H9 (cell line): Measurements from ENCODE around the gene CCNY. TPM values are rescaled to one million over a fixed set of nuclear protein-coding genes. Genes with fewer than 3 reads are reported as not detected.

Experiments used
- DNase-seq: peaks from one replicate; pipeline ENCODE4 v3.0.0-alpha.2; 2017
- H2AFZ ChIP-seq: one replicate; pipeline ENCODE4 v1.6.1; 2013; ENCODE audit warnings: mild to moderate bottlenecking, low read length, control low read depth, moderate library complexity
- H2AK5ac ChIP-seq: 2 replicates; pipeline ENCODE4 v1.6.1; 2013; ENCODE audit warnings: low read length, control low read depth, mixed read lengths; ENCODE audit not compliant: insufficient read length
- H2BK120ac ChIP-seq: one replicate; pipeline ENCODE4 v1.6.1; 2013; ENCODE audit warnings: low read depth, mild to moderate bottlenecking, low read length, control low read depth, inconsistent platforms; ENCODE audit not compliant: poor library complexity, severe bottlenecking
- H2BK12ac ChIP-seq: 2 replicates; pipeline ENCODE4 v1.6.1; 2013; ENCODE audit warnings: low read length, control low read depth, mixed read lengths, low read depth; ENCODE audit not compliant: insufficient read length
- H2BK15ac ChIP-seq: 2 replicates; pipeline ENCODE4 v1.6.1; 2013; ENCODE audit warnings: low read depth, low read length, control low read depth
- H2BK20ac ChIP-seq: one replicate; pipeline ENCODE4 v1.6.1; 2013; ENCODE audit warnings: low read depth, mild to moderate bottlenecking, low read length, control low read depth, inconsistent platforms; ENCODE audit not compliant: poor library complexity, severe bottlenecking
- H2BK5ac ChIP-seq: 2 replicates; pipeline ENCODE4 v1.6.1; 2013; ENCODE audit warnings: low read length, control low read depth, mixed read lengths; ENCODE audit not compliant: insufficient read length
- H3K14ac ChIP-seq: 2 replicates; pipeline ENCODE4 v1.6.1; 2013; ENCODE audit warnings: low read length, control low read depth; ENCODE audit not compliant: insufficient read depth
- H3K18ac ChIP-seq: 2 replicates; pipeline ENCODE4 v1.6.1; 2013; ENCODE audit warnings: low read depth, mild to moderate bottlenecking, mixed read lengths, low read length, control low read depth; ENCODE audit not compliant: insufficient read length
- H3K23ac ChIP-seq: 2 replicates; pipeline ENCODE4 v1.6.1; 2013; ENCODE audit warnings: low read length, control low read depth, mixed read lengths, low read depth; ENCODE audit not compliant: insufficient read length
- H3K23me2 ChIP-seq: 2 replicates; pipeline ENCODE4 v1.6.1; 2013; ENCODE audit warnings: low read depth, mild to moderate bottlenecking, mixed read lengths, low read length, control low read depth; ENCODE audit not compliant: insufficient read length, poor library complexity, severe bottlenecking
- H3K27ac ChIP-seq: 2 replicates; pipeline ENCODE4 v1.5.1; 2013; ENCODE audit warnings: low read length, control low read depth, mixed read lengths, low read depth; ENCODE audit not compliant: insufficient read length
- H3K27me3 ChIP-seq: 2 replicates; pipeline ENCODE4 v1.6.1; 2013; ENCODE audit warnings: low read length, control low read depth, inconsistent platforms; ENCODE audit not compliant: insufficient read depth
- H3K4ac ChIP-seq: 2 replicates; pipeline ENCODE4 v1.6.1; 2013; ENCODE audit warnings: low read depth, mild to moderate bottlenecking, control low read depth, inconsistent platforms, low read length, moderate library complexity
- H3K4me1 ChIP-seq: 2 replicates; pipeline ENCODE4 v1.6.1; 2013; ENCODE audit warnings: low read length, control low read depth, inconsistent platforms; ENCODE audit not compliant: insufficient read depth
- H3K4me2 ChIP-seq: 2 replicates; pipeline ENCODE4 v1.6.1; 2013; ENCODE audit warnings: low read length, control low read depth, mixed read lengths; ENCODE audit not compliant: insufficient read length, insufficient read depth
- H3K56ac ChIP-seq: 2 replicates; pipeline ENCODE4 v1.6.1; 2013; ENCODE audit warnings: low read depth, mild to moderate bottlenecking, mixed read lengths, low read length, control low read depth; ENCODE audit not compliant: insufficient read length
- H3K79me1 ChIP-seq: 2 replicates; pipeline ENCODE4 v1.6.1; 2013; ENCODE audit warnings: low read depth, mild to moderate bottlenecking, moderate library complexity, low read length, control low read depth, inconsistent platforms; ENCODE audit not compliant: insufficient read depth, poor library complexity, severe bottlenecking
- H3K79me2 ChIP-seq: 2 replicates; pipeline ENCODE4 v1.6.1; 2013; ENCODE audit warnings: low read length, control low read depth, inconsistent platforms; ENCODE audit not compliant: insufficient read depth
- H3K9ac ChIP-seq: 2 replicates; pipeline ENCODE4 v1.6.1; 2013; ENCODE audit warnings: low read length, control low read depth, mixed read lengths; ENCODE audit not compliant: insufficient read length; ENCODE audit errors: extremely low read depth
- H3K9me3 ChIP-seq: one replicate; pipeline ENCODE4 v1.6.1; 2013; ENCODE audit warnings: low read depth, low read length, inconsistent platforms; ENCODE audit not compliant: control insufficient read depth
- H3T11ph ChIP-seq: one replicate; pipeline ENCODE4 v1.6.1; 2013; ENCODE audit warnings: mild to moderate bottlenecking, low read length, control low read depth, inconsistent platforms
- H4K20me1 ChIP-seq: one replicate; pipeline ENCODE4 v1.6.1; 2013; ENCODE audit not compliant: control insufficient read depth, insufficient read length, insufficient read depth
- H4K5ac ChIP-seq: 2 replicates; pipeline ENCODE4 v1.6.1; 2013; ENCODE audit warnings: low read depth, mild to moderate bottlenecking, mixed read lengths, low read length, control low read depth; ENCODE audit not compliant: insufficient read length
- H4K8ac ChIP-seq: replicated peaks from 2 replicates; pipeline ENCODE4 v1.6.1; 2013; ENCODE audit warnings: low read length, control low read depth, mixed read lengths, low read depth; ENCODE audit not compliant: insufficient read length
- H4K91ac ChIP-seq: 2 replicates; pipeline ENCODE4 v1.6.1; 2013; ENCODE audit warnings: low read depth, mild to moderate bottlenecking, moderate library complexity, mixed read lengths, low read length, control low read depth; ENCODE audit not compliant: insufficient read length
- H3K27ac Mint-ChIP-seq, 3 experiments: 2 replicates in 2 of 3; 3 replicates in 1 of 3; pipeline ENCODE4 v1.8.0; 2020 to 2021; ENCODE audit warnings: mixed read lengths in 3 of 3, mild to moderate bottlenecking in 1 of 3, moderate library complexity in 1 of 3
- H3K27me3 Mint-ChIP-seq: 2 replicates; pipeline ENCODE4 v1.8.0; 2021; ENCODE audit warnings: low read depth, mild to moderate bottlenecking, moderate library complexity, mixed read lengths
- H3K36me3 Mint-ChIP-seq, 3 experiments: 2 replicates in 2 of 3; 3 replicates in 1 of 3; pipeline ENCODE4 v1.8.0; 2020 to 2021; ENCODE audit warnings: low read depth in 3 of 3, mixed read lengths in 3 of 3; ENCODE audit not compliant: insufficient read depth in 1 of 3
- H3K4me1 Mint-ChIP-seq, 2 experiments: 2 replicates each; pipeline ENCODE4 v1.8.0; 2020; ENCODE audit warnings: mixed read lengths in 2 of 2
- H3K4me3 Mint-ChIP-seq, 2 experiments: 2 replicates in 1 of 2; 3 replicates in 1 of 2; pipeline ENCODE4 v1.8.0; 2020 to 2021; ENCODE audit warnings: mild to moderate bottlenecking in 2 of 2, mixed read lengths in 2 of 2, moderate library complexity in 1 of 2
- H3K9me3 Mint-ChIP-seq, 2 experiments: 2 replicates in 1 of 2; 3 replicates in 1 of 2; pipeline ENCODE4 v1.8.0; 2020; ENCODE audit warnings: mild to moderate bottlenecking in 2 of 2, mixed read lengths in 2 of 2, moderate library complexity in 1 of 2
- CTCF ChIP-seq: fragments of 200-600 bp; sonication (generic); conservative IDR thresholded peaks from 3 replicates; pipeline ENCODE4 v1.8.0; 2021; ENCODE audit warnings: antibody characterized with exemption, mild to moderate bottlenecking
- WGBS: extraction: QIAGEN DNeasy Blood & Tissue Kit; methylation state at CpG from one replicate; pipeline ENCODE4 v1.1.7; 2013; ENCODE audit warnings: missing lambda C conversion rate, low lambda C conversion rate, mixed read lengths; ENCODE audit not compliant: insufficient read length; ENCODE audit errors: extremely low coverage; 5-methylcytosine and 5-hydroxymethylcytosine counted together
- total RNA-seq: library from RNA; stranded (reverse); gene quantifications from 2 replicates; pipeline ENCODE4 v1.2.1, GENCODE V29; 2021

The CCNY gene
- total RNA-seq, 1 experiment from 2014 or later: 62.1 TPM

GRCh38 chr10:35399414-35400009 lies 63.2 kb downstream of the CCNY start:
- Histone ChIP-seq H2AK5ac (no peak overlapping the region), H4K8ac (no peak overlapping the region), H3K9me3 (no peaks in the 10 kb centered on the region), H2BK120ac (no peak overlapping the region), H3K27me3 (no peaks in the 10 kb centered on the region), H3K9ac (no peak overlapping the region), H3K23ac (no peak overlapping the region), H3K4me2 (no peak overlapping the region), H2BK5ac (no peak overlapping the region), H4K20me1 (no peaks in the 10 kb centered on the region), H2BK15ac (no peak overlapping the region), H4K91ac (no peak overlapping the region), H3K23me2 (no peaks in the 10 kb centered on the region), H3K14ac (no peak overlapping the region; the same call in 1 of the 2 replicates), H3T11ph (no peak overlapping the region), H2BK12ac (no peak overlapping the region), H4K5ac (no peak overlapping the region), H3K4me1 (peaks cover 19% of the 10 kb centered on the region; the same call in 1 of the 2 replicates), H3K4ac (no peak overlapping the region), H2AFZ (no peak overlapping the region), H3K18ac (no peak overlapping the region), H3K79me2 (peaks cover 17% of the 10 kb centered on the region; the same call in 1 of the 2 replicates), H3K56ac (no peak overlapping the region), H3K79me1 (peaks cover 15% of the 10 kb centered on the region), H3K27ac (no peak overlapping the region), H2BK20ac (no peak overlapping the region)
- no peak for DNase-seq
- H3K27me3 Mint-ChIP-seq: no peaks in the 10 kb centered on the region
- no CpG with 5 or more reads among the region's 6 CpGs for WGBS
- H3K36me3 Mint-ChIP-seq: no peaks in the 10 kb centered on the region; a peak in 1 of 7 replicates
- H3K9me3 Mint-ChIP-seq: no peaks in the 10 kb centered on the region
- H3K4me1 Mint-ChIP-seq: peaks cover 56 to 58% of the 10 kb centered on the region in 2 experiments
- no peak overlapping the region; a peak in 1 of 5 replicates for H3K4me3 Mint-ChIP-seq
- TF ChIP-seq CTCF: no peak
- H3K27ac Mint-ChIP-seq: no peak overlapping the region; a peak in 2 of 7 replicates
